DND-41 (cell line): ENCODE measurements around the gene CHMP4A.

Experiments used
- ATAC-seq: fragments of 200-7000 bp; cut with Tn5 transposase; 3 replicates; pipeline ENCODE4 v1.9.1; 2021; ENCODE audit warnings: low read depth; ENCODE audit not compliant: insufficient read depth
- DNase-seq: peaks from one replicate; pipeline ENCODE4 v3.0.0-alpha.2; 2020
- H2AFZ ChIP-seq: 2 replicates; pipeline ENCODE4 v1.6.0; 2012; ENCODE audit warnings: low read depth, low read length
- H3K27ac ChIP-seq: 2 replicates; pipeline ENCODE4 v1.5.1; 2012; ENCODE audit warnings: low read length, inconsistent platforms
- H3K27me3 ChIP-seq: fragments of 200-600 bp; sonication (generic); 2 replicates; pipeline ENCODE4 v1.6.0; 2012; ENCODE audit warnings: low read length, mild to moderate bottlenecking, inconsistent platforms; ENCODE audit not compliant: insufficient read depth, poor library complexity
- H3K36me3 ChIP-seq: 2 replicates; pipeline ENCODE4 v1.5.1; 2012; ENCODE audit warnings: low read length, inconsistent platforms; ENCODE audit not compliant: insufficient read depth
- H3K4me1 ChIP-seq: 2 replicates; pipeline ENCODE4 v1.5.1; 2012; ENCODE audit warnings: mild to moderate bottlenecking, low read length; ENCODE audit not compliant: insufficient read depth
- H3K4me2 ChIP-seq: 2 replicates; pipeline ENCODE4 v1.6.0; 2012; ENCODE audit warnings: mild to moderate bottlenecking, moderate library complexity, low read length, inconsistent platforms; ENCODE audit not compliant: insufficient read depth
- H3K4me3 ChIP-seq, 2 experiments: fragments of 200-600 bp in 1 of 2; shearing (Covaris generic) in 1 of 2; 2 replicates each; pipeline ENCODE4 v1.5.1; 2012 to 2016; ENCODE audit warnings: inconsistent platforms in 2 of 2, low read length in 2 of 2, mild to moderate bottlenecking in 2 of 2, low read depth in 1 of 2, moderate library complexity in 1 of 2
- H3K79me2 ChIP-seq: 2 replicates; pipeline ENCODE4 v1.6.0; 2012; ENCODE audit warnings: low read length, inconsistent platforms; ENCODE audit not compliant: insufficient read depth
- H3K9ac ChIP-seq: 2 replicates; pipeline ENCODE4 v1.6.0; 2012; ENCODE audit warnings: low read depth, mild to moderate bottlenecking, inconsistent platforms, low read length, moderate library complexity
- H3K9me3 ChIP-seq: 2 replicates; pipeline ENCODE4 v1.5.1; 2012; ENCODE audit warnings: low read length, moderate library complexity, mild to moderate bottlenecking, inconsistent platforms; ENCODE audit not compliant: insufficient read depth, severe bottlenecking
- H4K20me1 ChIP-seq: 2 replicates; pipeline ENCODE4 v1.6.0; 2012; ENCODE audit warnings: low read length; ENCODE audit not compliant: insufficient read depth
- CTCF ChIP-seq: IDR thresholded peaks from 2 replicates; pipeline ENCODE4 v1.5.1; 2012; ENCODE audit warnings: borderline replicate concordance, low read length, moderate library complexity, mild to moderate bottlenecking; ENCODE audit not compliant: poor library complexity, severe bottlenecking; ENCODE audit errors: extremely low read depth
- EZH2 ChIP-seq: IDR thresholded peaks from 3 replicates; pipeline ENCODE4 v1.6.1; 2012; ENCODE audit warnings: borderline replicate concordance, low read depth, mild to moderate bottlenecking, moderate library complexity, low read length, inconsistent platforms; ENCODE audit not compliant: severe bottlenecking

CHMP4A gene

GRCh38 chr14:24260780-24261157 is 47.5 kb upstream of the CHMP4A start:
- Histone ChIP-seq H4K20me1 (no peaks in the 10 kb centered on the region), H3K79me2 (no peaks in the 10 kb centered on the region), H3K9me3 (no peaks in the 10 kb centered on the region), H3K36me3 (no peaks in the 10 kb centered on the region), H3K27ac (no peak overlapping the region), H3K4me3 (no peak overlapping the region), H2AFZ (no peak overlapping the region), H3K27me3 (no peaks in the 10 kb centered on the region), H3K4me1 (no peaks in the 10 kb centered on the region), H3K9ac (no peak overlapping the region), H3K4me2 (no peak overlapping the region)
- TF ChIP-seq CTCF (no peak), EZH2 (no peak)
- no peak for ATAC-seq
- no peak for DNase-seq

GRCh38 chr14:24260026-24260779 is 46.9 kb upstream of the CHMP4A start:
- Histone ChIP-seq H3K27me3 (no peaks in the 10 kb centered on the region), H3K4me2 (no peak overlapping the region), H3K36me3 (no peaks in the 10 kb centered on the region), H3K4me1 (no peaks in the 10 kb centered on the region), H3K79me2 (no peaks in the 10 kb centered on the region), H4K20me1 (no peaks in the 10 kb centered on the region), H2AFZ (no peak overlapping the region), H3K27ac (no peak overlapping the region), H3K4me3 (no peak overlapping the region), H3K9me3 (no peaks in the 10 kb centered on the region), H3K9ac (no peak overlapping the region)
- no peak for ATAC-seq
- no peak for DNase-seq
- TF ChIP-seq CTCF, result no peak

- no peaks in the 10 kb centered on the region for H4K20me1 ChIP-seq
- no peak overlapping the region for H3K27ac ChIP-seq
- no peak overlapping the region for H3K4me2 ChIP-seq
- DNase-seq, result no peak
- no peak overlapping the region for H2AFZ ChIP-seq
- no peak overlapping the region for H3K4me3 ChIP-seq
- ATAC-seq, result no peak
- no peaks in the 10 kb centered on the region for H3K27me3 ChIP-seq
- H3K36me3 ChIP-seq, result no peaks in the 10 kb centered on the region
- no peak overlapping the region for H3K9ac ChIP-seq
- no peaks in the 10 kb centered on the region for H3K9me3 ChIP-seq
- TF ChIP-seq EZH2 (no peak), CTCF (no peak)
- H3K79me2 ChIP-seq, result no peaks in the 10 kb centered on the region
- no peaks in the 10 kb centered on the region for H3K4me1 ChIP-seq
These were observed 46.2 kb upstream of the CHMP4A start for GRCh38 chr14:24259282-24260025.
